BJ (cell line): ENCODE measurements around the gene TNFRSF8. TPM values are rescaled to one million over a fixed set of nuclear protein-coding genes. Genes with fewer than 3 reads are reported as not detected.

Source experiments
- CTCF ChIA-PET: fragments of 350-600 bp; formaldehyde crosslinking; extraction: SDS; loops from one replicate; lab custom pipeline; 2021; ENCODE audit warnings: antibody characterized with exemption, inconsistent platforms; lab: Yijun Ruan, JAX
- POLR2A ChIA-PET: fragments of 300-600 bp; sonication (Branson Sonifier 250); formaldehyde crosslinking; extraction: SDS; loops from one replicate; lab custom pipeline; 2021; ENCODE audit warnings: antibody characterized with exemption; lab: Charles Lee
- DNase-seq: peaks from one replicate; pipeline ENCODE4 v3.0.0-alpha.2; 2011; ENCODE audit warnings: low read depth
- H3K27me3 ChIP-seq: 2 replicates; pipeline ENCODE4 v1.6.0; 2011; ENCODE audit warnings: low read length; ENCODE audit not compliant: control insufficient read depth, insufficient read depth
- H3K36me3 ChIP-seq: 2 replicates; pipeline ENCODE4 v1.5.1; 2011; ENCODE audit warnings: low read length; ENCODE audit not compliant: control insufficient read depth, insufficient read depth
- H3K4me3 ChIP-seq: 2 replicates; pipeline ENCODE4 v1.5.1; 2011; ENCODE audit warnings: low read depth, mild to moderate bottlenecking, control low read depth, low read length
- polyA plus RNA-seq: library from polyadenylated mRNA; depleted of rRNA; stranded (reverse); fragments of >200 nt; gene quantifications from 2 replicates; pipeline ENCODE4 v1.2.3, GENCODE V29; 2011
- TF ChIP-seq, protein P1 (sequence below): IDR thresholded peaks from 2 replicates; pipeline ENCODE4 v1.5.1; 2011; ENCODE audit warnings: low read depth, mild to moderate bottlenecking, control low read depth, inconsistent platforms, low read length, moderate library complexity; ENCODE audit not compliant: insufficient read depth

The TNFRSF8 gene
- polyA plus RNA-seq, 1 experiment: not detected

- TF ChIP-seq, protein P1, sequence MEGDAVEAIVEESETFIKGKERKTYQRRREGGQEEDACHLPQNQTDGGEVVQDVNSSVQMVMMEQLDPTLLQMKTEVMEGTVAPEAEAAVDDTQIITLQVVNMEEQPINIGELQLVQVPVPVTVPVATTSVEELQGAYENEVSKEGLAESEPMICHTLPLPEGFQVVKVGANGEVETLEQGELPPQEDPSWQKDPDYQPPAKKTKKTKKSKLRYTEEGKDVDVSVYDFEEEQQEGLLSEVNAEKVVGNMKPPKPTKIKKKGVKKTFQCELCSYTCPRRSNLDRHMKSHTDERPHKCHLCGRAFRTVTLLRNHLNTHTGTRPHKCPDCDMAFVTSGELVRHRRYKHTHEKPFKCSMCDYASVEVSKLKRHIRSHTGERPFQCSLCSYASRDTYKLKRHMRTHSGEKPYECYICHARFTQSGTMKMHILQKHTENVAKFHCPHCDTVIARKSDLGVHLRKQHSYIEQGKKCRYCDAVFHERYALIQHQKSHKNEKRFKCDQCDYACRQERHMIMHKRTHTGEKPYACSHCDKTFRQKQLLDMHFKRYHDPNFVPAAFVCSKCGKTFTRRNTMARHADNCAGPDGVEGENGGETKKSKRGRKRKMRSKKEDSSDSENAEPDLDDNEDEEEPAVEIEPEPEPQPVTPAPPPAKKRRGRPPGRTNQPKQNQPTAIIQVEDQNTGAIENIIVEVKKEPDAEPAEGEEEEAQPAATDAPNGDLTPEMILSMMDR: no peak
- no peaks in the 10 kb centered on the region for H3K36me3 ChIP-seq
- DNase-seq: no peak
- peaks cover 11% of the 10 kb centered on the region; the same call in 1 of the 2 replicates for H3K27me3 ChIP-seq
- ChIA-PET POLR2A (no interaction called here), CTCF (interaction anchor here (0.8 kb wide), 1 partner anchor 16 kb away, joined by 3 read pairs; no protein-coding TSS in a partner anchor)
- H3K4me3 ChIP-seq: no peak overlapping the region
Observed at GRCh38 chr1:12049616-12050015, 13.5 kb upstream of the TNFRSF8 start.

GRCh38 chr1:12051361-12051760, 11.7 kb upstream of the TNFRSF8 start:
- TF ChIP-seq, protein P1: no peak
- no peak for DNase-seq
- CTCF ChIA-PET: interaction anchor here (1.3 to 1.8 kb wide), 2 partner anchors 16 to 29 kb away, joined by 4 to 7 read pairs; no protein-coding TSS in a partner anchor
- Histone ChIP-seq H3K27me3 (peaks cover 7% of the 10 kb centered on the region; the same call in 1 of the 2 replicates), H3K36me3 (no peaks in the 10 kb centered on the region), H3K4me3 (no peak overlapping the region)
- POLR2A ChIA-PET: no interaction called here

GRCh38 chr1:12052008-12052573, 11.0 kb upstream of the TNFRSF8 start:
- CTCF ChIA-PET: interaction anchor here (0.6 to 1.3 kb wide), 2 partner anchors 15 to 84 kb away, joined by 3 to 4 read pairs; no protein-coding TSS in a partner anchor

DNA sequence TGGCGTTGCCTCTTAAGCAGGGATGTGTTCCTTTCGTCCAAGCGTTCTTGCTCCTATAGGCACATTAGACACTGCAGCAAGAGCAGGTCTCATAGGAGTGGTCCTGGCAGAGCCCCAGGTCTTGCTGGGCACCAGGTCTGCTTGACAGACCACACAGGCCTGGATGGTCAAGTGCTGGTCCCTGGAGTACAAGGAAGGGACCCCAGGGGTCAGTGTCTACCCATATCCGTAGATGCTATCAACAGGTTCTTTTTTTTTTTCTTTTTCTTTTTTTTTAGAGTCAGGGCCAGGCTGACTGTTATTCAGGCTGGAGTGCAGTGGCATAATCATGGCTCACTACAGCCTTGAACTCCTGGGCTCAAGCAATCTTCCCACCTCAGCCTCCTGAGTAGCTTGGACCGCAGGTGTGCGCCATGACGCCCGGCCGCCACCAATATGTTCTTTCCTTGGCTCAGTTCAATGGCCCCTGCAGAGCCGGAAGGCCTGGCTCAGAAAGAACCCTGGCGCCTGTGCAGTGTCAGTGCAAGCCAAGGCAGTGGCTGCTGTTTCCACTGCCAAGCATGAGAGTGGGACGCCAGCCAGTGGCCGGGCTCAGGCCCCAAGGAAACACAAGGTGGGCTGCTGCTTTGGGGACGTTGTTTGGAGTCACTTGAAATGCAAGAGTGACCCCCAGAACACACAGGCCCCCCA, 10.0 kb upstream of the TNFRSF8 start:
- no peaks in the 10 kb centered on the region for H3K27me3 ChIP-seq
- ChIA-PET CTCF (interaction anchor here (0.6 kb wide), 1 partner anchor 1885 kb away, joined by 3 read pairs; no protein-coding TSS in a partner anchor), POLR2A (no interaction called here)
- no peak for DNase-seq
- TF ChIP-seq, protein P1: no peak
- no peak overlapping the region for H3K4me3 ChIP-seq
- no peaks in the 10 kb centered on the region for H3K36me3 ChIP-seq

More at GRCh38 chr1:12052008-12052573, 11.0 kb upstream of the TNFRSF8 start:
- no peak overlapping the region for H3K4me3 ChIP-seq
- H3K27me3 ChIP-seq: no peaks in the 10 kb centered on the region
- TF ChIP-seq, protein P1: no peak
- DNase-seq: peak; percentile 49
- POLR2A ChIA-PET: no interaction called here
- no peaks in the 10 kb centered on the region for H3K36me3 ChIP-seq
